Measurements from ENCODE around the gene MAPK4.

- TF ChIP-seq, protein P1, sequence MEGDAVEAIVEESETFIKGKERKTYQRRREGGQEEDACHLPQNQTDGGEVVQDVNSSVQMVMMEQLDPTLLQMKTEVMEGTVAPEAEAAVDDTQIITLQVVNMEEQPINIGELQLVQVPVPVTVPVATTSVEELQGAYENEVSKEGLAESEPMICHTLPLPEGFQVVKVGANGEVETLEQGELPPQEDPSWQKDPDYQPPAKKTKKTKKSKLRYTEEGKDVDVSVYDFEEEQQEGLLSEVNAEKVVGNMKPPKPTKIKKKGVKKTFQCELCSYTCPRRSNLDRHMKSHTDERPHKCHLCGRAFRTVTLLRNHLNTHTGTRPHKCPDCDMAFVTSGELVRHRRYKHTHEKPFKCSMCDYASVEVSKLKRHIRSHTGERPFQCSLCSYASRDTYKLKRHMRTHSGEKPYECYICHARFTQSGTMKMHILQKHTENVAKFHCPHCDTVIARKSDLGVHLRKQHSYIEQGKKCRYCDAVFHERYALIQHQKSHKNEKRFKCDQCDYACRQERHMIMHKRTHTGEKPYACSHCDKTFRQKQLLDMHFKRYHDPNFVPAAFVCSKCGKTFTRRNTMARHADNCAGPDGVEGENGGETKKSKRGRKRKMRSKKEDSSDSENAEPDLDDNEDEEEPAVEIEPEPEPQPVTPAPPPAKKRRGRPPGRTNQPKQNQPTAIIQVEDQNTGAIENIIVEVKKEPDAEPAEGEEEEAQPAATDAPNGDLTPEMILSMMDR (IDR thresholded peaks at IDR 0.05), result no peak
- no peak for TF ChIP-seq POLR2A (IDR thresholded peaks at IDR 0.05)
These were observed 3.5 kb downstream of the MAPK4 start for GRCh38 chr18:50563376-50563775.

All from uterus (tissue), 2 donors.